ENCODE measurements around the gene SLC12A2.

SLC12A2 gene

DNA sequence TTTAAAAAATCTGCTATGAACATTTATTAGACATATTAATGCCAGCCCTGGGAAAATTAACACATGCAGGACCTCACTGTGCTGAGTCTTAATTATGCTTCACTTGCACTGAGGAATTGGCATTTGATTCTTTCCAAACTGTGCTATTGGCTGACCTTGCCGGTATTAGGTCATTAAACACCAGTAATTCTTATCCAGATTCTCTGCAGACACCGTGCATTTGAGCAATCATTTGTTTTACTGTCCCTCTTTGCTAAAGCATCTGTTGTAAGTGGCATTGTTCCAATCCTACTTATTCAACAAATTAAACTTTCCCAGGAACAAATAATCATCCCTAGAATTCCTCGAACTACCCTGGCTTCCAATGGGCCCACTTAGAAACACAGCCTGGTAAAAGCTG is 145.0 kb downstream of the SLC12A2 start:
- ChIA-PET POLR2A (no interaction called here), CTCF (interaction anchor here (1.1 kb wide), 1 partner anchor 16 kb away, joined by 3 read pairs; no protein-coding TSS in a partner anchor)
- DNase-seq (ENCODE audit: extremely low spot score), result no peak
- TF ChIP-seq, protein P1, sequence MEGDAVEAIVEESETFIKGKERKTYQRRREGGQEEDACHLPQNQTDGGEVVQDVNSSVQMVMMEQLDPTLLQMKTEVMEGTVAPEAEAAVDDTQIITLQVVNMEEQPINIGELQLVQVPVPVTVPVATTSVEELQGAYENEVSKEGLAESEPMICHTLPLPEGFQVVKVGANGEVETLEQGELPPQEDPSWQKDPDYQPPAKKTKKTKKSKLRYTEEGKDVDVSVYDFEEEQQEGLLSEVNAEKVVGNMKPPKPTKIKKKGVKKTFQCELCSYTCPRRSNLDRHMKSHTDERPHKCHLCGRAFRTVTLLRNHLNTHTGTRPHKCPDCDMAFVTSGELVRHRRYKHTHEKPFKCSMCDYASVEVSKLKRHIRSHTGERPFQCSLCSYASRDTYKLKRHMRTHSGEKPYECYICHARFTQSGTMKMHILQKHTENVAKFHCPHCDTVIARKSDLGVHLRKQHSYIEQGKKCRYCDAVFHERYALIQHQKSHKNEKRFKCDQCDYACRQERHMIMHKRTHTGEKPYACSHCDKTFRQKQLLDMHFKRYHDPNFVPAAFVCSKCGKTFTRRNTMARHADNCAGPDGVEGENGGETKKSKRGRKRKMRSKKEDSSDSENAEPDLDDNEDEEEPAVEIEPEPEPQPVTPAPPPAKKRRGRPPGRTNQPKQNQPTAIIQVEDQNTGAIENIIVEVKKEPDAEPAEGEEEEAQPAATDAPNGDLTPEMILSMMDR (IDR thresholded peaks at IDR 0.05; ENCODE audit: control extremely low read depth, extremely low read depth, low read depth, missing control alignments), result no peak

GRCh38 chr5:128234928-128235641 is 151.5 kb downstream of the SLC12A2 start:
- TF ChIP-seq, protein P1 (IDR thresholded peaks at IDR 0.05; ENCODE audit: control extremely low read depth, extremely low read depth, low read depth, missing control alignments), result no peak
- ChIA-PET POLR2A (no interaction called here), CTCF (no interaction called here)
- DNase-seq (ENCODE audit: extremely low spot score), result no peak

GRCh38 chr5:128236334-128236733 is 152.8 kb downstream of the SLC12A2 start:
- DNase-seq (ENCODE audit: extremely low spot score), result no peak
- TF ChIP-seq, protein P1 (IDR thresholded peaks at IDR 0.05; ENCODE audit: control extremely low read depth, extremely low read depth, low read depth, missing control alignments), result no peak
- POLR2A ChIA-PET, result no interaction called here
- CTCF ChIA-PET, result interaction anchor here (1.6 kb wide), 1 partner anchor 18 kb away, joined by 3 read pairs; no protein-coding TSS in a partner anchor

- no peak for DNase-seq (ENCODE audit: extremely low spot score)
- CTCF ChIA-PET, result interaction anchor here (1.5 to 1.6 kb wide), 2 partner anchors 12 to 18 kb away, joined by 3 read pairs; no protein-coding TSS in a partner anchor
- POLR2A ChIA-PET, result no interaction called here
- TF ChIP-seq, protein P1 (IDR thresholded peaks at IDR 0.05; ENCODE audit: control extremely low read depth, extremely low read depth, low read depth, missing control alignments), result no peak
These were observed 153.4 kb downstream of the SLC12A2 start for GRCh38 chr5:128237000-128237399.

DNA sequence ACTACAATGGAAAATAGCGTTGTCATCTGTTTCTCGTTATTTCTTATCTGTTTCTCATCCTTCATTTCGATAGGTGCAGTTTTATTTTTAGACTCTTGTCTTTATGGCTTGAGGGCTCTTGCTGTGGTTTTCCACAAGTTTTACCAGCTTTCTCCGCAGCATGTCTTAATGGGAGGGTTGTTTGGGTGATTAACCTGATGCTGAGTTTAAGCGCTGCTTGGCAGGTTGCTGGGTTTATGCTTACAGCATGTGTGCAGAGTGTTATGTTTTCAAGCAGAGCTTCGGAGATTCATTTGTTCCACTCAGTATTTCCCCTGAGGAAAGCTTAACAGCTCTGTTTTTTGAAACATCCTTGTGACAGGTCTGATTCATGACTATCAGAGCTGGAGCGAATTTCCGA is 154.0 kb downstream of the SLC12A2 start:
- no peak for DNase-seq (ENCODE audit: extremely low spot score)
- ChIA-PET CTCF (interaction anchor here (1.5 kb wide), 1 partner anchor 11 kb away, joined by 3 read pairs; no protein-coding TSS in a partner anchor), POLR2A (no interaction called here)
- TF ChIP-seq, protein P1 (IDR thresholded peaks at IDR 0.05; ENCODE audit: control extremely low read depth, extremely low read depth, low read depth, missing control alignments), result no peak

Measured in GM10248 (cell line).